ENCODE measurements around the gene SRRD. TPM values are rescaled to one million over a fixed set of nuclear protein-coding genes. Genes with fewer than 3 reads are reported as not detected.

SRRD gene
- total RNA-seq, 1 experiment from 2014 or later: 21.9 TPM

- in situ Hi-C loops (cut with HindIII; ENCODE audit: low pct_unique_long_range_greater_than_20kb, low sequenced_read_pairs): no loop called here
- no peak overlapping the region for H3K4me3 ChIP-seq (ENCODE audit: low read depth in 2 of 2, low read length in 2 of 2)
- H3K36me3 ChIP-seq (ENCODE audit: control insufficient read depth, insufficient read depth, low read length): no peaks in the 10 kb centered on the region
- intact Hi-C loops (cut with micrococcal nuclease; ENCODE audit: unreplicated experiment): no loop called here
- ChIA-PET CTCF (no interaction called here), POLR2A (no interaction called here)
- no peak overlapping the region for H3K27ac ChIP-seq (ENCODE audit: low read length)
- TF ChIP-seq REST (IDR thresholded peaks at IDR 0.05; ENCODE audit: insufficient read depth in 1 of 2, low read depth in 2 of 2, low read length in 1 of 2) (no peak), TCF7L2 (IDR thresholded peaks at IDR 0.05; ENCODE audit: low read depth, low read length) (no peak), POLR2AphosphoS5 (IDR thresholded peaks at IDR 0.05; ENCODE audit: low read depth, low read length) (no peak)
- DNase-seq (ENCODE audit: low read depth, low spot score): no peak
- no peaks in the 10 kb centered on the region for H3K4me1 ChIP-seq (ENCODE audit: control insufficient read depth, insufficient read depth, low read length)
- no peaks in the 10 kb centered on the region for H3K9me3 ChIP-seq (ENCODE audit: control insufficient read depth, insufficient read depth, low read depth, low read length)
- no peak for ATAC-seq
- no peaks in the 10 kb centered on the region for H3K27me3 ChIP-seq (ENCODE audit: control insufficient read depth, insufficient read depth, low read length)
- BruUV-seq (replicated peaks): no TSS peak
These were observed 38.9 kb downstream of the SRRD start for GRCh38 chr22:26522592-26522991.

- ChIA-PET CTCF (no interaction called here), POLR2A (no interaction called here)
- no TSS peak for BruUV-seq (replicated peaks)
- Histone ChIP-seq H3K4me1 (ENCODE audit: control insufficient read depth, insufficient read depth, low read length) (no peaks in the 10 kb centered on the region), H3K27ac (ENCODE audit: low read length) (no peak overlapping the region), H3K36me3 (ENCODE audit: control insufficient read depth, insufficient read depth, low read length) (no peaks in the 10 kb centered on the region), H3K9me3 (ENCODE audit: control insufficient read depth, insufficient read depth, low read depth, low read length) (no peaks in the 10 kb centered on the region), H3K27me3 (ENCODE audit: control insufficient read depth, insufficient read depth, low read length) (no peaks in the 10 kb centered on the region), H3K4me3 (ENCODE audit: low read depth in 2 of 2, low read length in 2 of 2) (no peak overlapping the region)
- DNase-seq (ENCODE audit: low read depth, low spot score): no peak
- no peak for ATAC-seq
- in situ Hi-C loops (cut with HindIII; ENCODE audit: low pct_unique_long_range_greater_than_20kb, low sequenced_read_pairs): no loop called here
- TF ChIP-seq REST (IDR thresholded peaks at IDR 0.05; ENCODE audit: insufficient read depth in 1 of 2, low read depth in 2 of 2, low read length in 1 of 2) (no peak), CTCF (IDR thresholded peaks at IDR 0.05) (no peak)
- intact Hi-C loops (cut with micrococcal nuclease; ENCODE audit: unreplicated experiment): no loop called here
These were observed 41.2 kb downstream of the SRRD start for GRCh38 chr22:26524870-26525269.

Data from Panc1 (cell line).